ENCODE results near the gene BTN3A1.

Gene BTN3A1

GRCh38 chr6:26447257-26447656 is 45.2 kb downstream of the BTN3A1 start:
- DNase-seq (ENCODE audit: low spot score), result no peak
- TF ChIP-seq, protein P1, sequence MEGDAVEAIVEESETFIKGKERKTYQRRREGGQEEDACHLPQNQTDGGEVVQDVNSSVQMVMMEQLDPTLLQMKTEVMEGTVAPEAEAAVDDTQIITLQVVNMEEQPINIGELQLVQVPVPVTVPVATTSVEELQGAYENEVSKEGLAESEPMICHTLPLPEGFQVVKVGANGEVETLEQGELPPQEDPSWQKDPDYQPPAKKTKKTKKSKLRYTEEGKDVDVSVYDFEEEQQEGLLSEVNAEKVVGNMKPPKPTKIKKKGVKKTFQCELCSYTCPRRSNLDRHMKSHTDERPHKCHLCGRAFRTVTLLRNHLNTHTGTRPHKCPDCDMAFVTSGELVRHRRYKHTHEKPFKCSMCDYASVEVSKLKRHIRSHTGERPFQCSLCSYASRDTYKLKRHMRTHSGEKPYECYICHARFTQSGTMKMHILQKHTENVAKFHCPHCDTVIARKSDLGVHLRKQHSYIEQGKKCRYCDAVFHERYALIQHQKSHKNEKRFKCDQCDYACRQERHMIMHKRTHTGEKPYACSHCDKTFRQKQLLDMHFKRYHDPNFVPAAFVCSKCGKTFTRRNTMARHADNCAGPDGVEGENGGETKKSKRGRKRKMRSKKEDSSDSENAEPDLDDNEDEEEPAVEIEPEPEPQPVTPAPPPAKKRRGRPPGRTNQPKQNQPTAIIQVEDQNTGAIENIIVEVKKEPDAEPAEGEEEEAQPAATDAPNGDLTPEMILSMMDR (IDR thresholded peaks at IDR 0.05; ENCODE audit: extremely low read depth, missing control alignments), result no peak

DNA sequence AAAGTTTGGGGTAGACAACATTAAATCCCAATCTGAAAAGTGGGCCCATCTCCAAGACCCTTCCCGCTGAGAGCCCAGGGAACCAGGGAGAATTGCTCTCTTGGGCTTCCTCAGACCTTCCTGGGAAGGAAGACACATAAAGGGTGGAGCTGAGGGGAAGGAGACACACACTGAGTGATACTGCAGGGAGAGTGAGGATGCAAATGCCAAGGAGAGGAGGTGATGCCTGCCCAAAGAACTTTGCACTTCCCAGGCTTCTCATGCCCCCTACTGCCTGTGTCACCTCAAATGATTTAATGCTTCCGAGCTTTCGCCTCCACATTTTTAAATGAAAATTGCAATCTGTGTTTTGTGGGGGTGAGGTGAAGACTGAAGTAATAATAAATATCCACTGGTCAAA is 48.2 kb downstream of the BTN3A1 start:
- TF ChIP-seq, protein P1 (IDR thresholded peaks at IDR 0.05; ENCODE audit: extremely low read depth, missing control alignments), result no peak
- no peak for DNase-seq (ENCODE audit: low spot score)

DNA sequence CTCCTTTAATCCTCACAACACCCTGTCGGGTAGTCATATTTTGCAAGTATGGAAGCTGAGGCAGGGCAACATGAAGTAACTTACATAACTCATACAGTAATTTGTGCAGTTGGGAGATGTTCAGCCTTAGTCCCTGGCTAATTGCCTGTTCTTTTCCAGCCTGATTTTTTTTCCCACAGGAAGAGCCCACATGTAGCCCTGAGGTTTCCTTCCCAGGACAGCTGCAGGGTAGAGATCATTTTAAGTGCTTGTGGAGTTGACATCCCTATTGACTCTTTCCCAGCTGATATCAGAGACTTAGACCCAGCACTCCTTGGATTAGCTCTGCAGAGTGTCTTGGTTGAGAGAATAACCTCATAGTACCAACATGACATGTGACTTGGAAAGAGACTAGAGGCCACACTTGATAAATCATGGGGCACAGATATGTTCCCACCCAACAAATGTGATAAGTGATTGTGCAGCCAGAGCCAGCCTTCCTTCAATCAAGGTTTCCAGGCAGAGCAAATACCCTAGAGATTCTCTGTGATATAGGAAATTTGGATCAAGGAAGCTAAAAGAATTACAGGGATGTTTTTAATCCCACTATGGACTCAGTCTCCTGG is 50.7 kb downstream of the BTN3A1 start:
- TF ChIP-seq, protein P1 (IDR thresholded peaks at IDR 0.05; ENCODE audit: extremely low read depth, missing control alignments), result no peak
- DNase-seq (ENCODE audit: low spot score), result no peak

DNA sequence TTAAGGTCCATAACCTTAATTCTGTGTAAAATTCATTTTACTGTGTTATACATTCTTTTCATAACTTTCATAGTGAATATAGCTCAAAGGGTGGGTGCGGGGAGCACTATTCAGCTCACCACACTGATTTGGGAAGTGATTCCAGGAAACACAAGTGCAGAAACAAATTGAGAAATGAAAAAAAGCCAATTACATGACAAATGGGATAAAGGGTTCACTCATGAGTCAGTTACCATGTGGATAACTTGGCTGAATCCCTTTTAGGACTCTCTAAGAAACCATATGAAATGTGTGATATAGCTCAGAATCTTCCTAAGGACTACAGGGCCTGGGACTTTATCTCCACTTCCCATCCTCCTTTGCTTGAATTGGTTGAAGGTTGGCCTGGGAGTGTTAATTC is 52.6 kb downstream of the BTN3A1 start:
- TF ChIP-seq, protein P1 (IDR thresholded peaks at IDR 0.05; ENCODE audit: extremely low read depth, missing control alignments), result no peak
- no peak for DNase-seq (ENCODE audit: low spot score)

GRCh38 chr6:26455357-26455970 is 53.4 kb downstream of the BTN3A1 start:
- no peak for DNase-seq (ENCODE audit: low spot score)
- TF ChIP-seq, protein P1 (IDR thresholded peaks at IDR 0.05; ENCODE audit: extremely low read depth, missing control alignments), result no peak

DNA sequence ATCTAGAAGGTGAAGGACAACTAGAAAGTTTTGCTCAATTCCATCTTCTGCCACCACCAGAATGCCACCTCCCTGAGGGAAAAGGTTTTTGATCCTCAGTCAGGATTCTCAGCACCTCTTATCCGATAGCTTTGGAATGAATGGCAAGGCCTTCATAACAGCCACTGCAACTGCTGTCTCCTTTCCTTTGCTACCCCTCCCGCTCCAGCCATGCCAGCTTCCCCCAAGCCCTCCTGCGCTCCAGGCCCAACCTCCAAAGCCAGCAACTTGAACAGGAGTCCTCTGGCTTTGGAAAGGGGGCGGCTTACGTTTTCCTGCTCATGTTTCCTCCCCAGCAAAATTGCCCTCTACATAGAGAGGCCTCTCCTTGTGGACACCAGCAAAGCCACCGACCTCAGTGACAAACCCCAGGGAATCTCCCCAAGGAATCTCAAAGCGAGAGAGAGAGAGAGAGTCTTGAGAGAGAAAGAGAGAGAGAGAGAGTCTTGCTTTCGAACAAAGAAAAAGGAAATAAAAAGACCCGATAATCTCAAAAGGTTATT is 55.3 kb downstream of the BTN3A1 start:
- TF ChIP-seq, protein P1 (IDR thresholded peaks at IDR 0.05; ENCODE audit: extremely low read depth, missing control alignments), result no peak
- no peak for DNase-seq (ENCODE audit: low spot score)

DNA sequence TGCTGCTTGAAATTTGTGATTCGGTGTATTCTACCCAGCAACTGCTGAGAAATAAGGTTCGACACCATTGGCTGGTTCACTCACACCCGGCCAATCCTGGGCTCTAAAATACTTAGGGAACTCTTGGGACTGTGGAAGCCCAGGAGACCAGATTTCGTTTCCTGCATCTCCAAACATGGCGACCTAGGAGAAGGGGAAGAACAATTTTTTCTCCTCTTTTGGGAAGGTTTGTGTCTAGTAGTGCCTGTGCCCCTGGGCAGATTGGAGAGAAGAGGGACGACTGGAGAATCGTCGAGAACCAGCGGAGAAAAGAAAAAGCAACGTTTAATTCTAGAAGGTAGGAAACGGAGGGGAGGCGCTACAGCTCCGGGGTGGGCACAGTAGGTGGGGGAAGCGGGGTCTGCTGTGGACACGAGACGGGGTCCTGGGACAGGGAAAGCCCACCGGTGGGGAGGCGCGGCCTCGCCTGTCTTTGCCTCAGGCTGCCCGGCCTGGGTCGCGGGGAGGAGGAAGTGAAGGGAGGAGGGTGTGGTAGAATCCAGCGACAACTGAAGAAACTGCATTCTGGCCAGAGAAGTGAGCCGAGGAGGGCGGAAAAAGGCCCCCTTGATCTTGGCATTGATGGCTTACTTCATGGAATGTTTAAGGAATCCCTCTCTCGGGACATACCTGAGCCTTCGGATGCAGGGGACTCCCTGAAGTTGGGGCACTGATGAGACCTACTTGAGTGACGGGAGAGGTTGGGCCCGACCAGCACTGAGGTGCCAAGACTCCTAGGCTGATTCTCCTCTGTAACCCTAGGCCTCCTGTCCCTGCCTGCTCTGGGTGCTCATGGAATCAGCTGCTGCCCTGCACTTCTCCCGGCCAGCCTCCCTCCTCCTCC is 56.0 kb downstream of the BTN3A1 start, which contains the start of gene BTN2A1:
Gene BTN2A1 (plus strand): TSS at position 150 of the 883 bp plus-strand sequence. CDS start 682 bp downstream, at position 832.
- TF ChIP-seq, protein P1 (IDR thresholded peaks at IDR 0.05; ENCODE audit: extremely low read depth, missing control alignments), result no peak
- DNase-seq (ENCODE audit: low spot score), result peak; percentile 79
